OCI-LY1 (cell line): ENCODE measurements around the gene PCNX1.

Experiments
- EZH2 ChIP-seq: fragments of 200-600 bp; sonication (generic), shearing (Covaris generic); IDR thresholded peaks from 2 replicates; pipeline ENCODE4 v1.8.0; 2017; ENCODE audit warnings: borderline replicate concordance, mixed run types, mild to moderate bottlenecking, antibody characterized with exemption, low read length, moderate library complexity, mixed read lengths
- TF ChIP-seq, protein P1 (sequence below): fragments of 200-600 bp; sonication (generic), shearing (Covaris generic); IDR thresholded peaks from 2 replicates; pipeline ENCODE4 v1.5.1; 2017; ENCODE audit warnings: mild to moderate bottlenecking, antibody characterized with exemption, low read length, moderate library complexity, mixed read lengths

DNA sequence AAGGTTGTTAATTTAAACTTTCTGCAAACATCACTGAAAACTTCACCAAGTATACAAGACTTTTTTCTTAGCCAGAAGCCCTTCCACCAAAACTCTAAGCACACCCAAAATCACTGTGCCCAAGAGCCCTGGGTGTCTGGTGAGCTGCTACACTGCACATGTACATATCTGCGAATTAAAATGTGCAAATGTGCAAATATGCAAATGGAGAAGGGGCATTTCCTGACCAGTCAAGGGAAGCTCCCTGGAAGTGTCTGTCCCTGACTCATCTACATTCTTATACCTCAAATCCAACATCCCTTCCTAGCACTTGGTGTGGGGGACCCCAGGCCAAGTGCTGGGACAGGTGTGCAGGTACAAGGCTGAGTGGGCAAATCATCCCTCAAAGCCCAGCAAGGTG lies 123.7 kb downstream of the PCNX1 start:
- TF ChIP-seq, protein P1, sequence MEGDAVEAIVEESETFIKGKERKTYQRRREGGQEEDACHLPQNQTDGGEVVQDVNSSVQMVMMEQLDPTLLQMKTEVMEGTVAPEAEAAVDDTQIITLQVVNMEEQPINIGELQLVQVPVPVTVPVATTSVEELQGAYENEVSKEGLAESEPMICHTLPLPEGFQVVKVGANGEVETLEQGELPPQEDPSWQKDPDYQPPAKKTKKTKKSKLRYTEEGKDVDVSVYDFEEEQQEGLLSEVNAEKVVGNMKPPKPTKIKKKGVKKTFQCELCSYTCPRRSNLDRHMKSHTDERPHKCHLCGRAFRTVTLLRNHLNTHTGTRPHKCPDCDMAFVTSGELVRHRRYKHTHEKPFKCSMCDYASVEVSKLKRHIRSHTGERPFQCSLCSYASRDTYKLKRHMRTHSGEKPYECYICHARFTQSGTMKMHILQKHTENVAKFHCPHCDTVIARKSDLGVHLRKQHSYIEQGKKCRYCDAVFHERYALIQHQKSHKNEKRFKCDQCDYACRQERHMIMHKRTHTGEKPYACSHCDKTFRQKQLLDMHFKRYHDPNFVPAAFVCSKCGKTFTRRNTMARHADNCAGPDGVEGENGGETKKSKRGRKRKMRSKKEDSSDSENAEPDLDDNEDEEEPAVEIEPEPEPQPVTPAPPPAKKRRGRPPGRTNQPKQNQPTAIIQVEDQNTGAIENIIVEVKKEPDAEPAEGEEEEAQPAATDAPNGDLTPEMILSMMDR, result no peak
- TF ChIP-seq EZH2, result no peak
